HG03135 (cell line): Measurements from ENCODE around the gene CYP2A7.
"Not testable (repeated sequence)": the region's sequence is repeated elsewhere in the genome, so short reads cannot be mapped to it uniquely, and the experiment has no call there.

Source experiments
- ATAC-seq: cut with Tn5 transposase; IDR thresholded peaks from one replicate; pipeline ENCODE4 v1.9.1; 2021; ENCODE audit warnings: mild to moderate bottlenecking, moderate library complexity; ENCODE audit not compliant: unreplicated experiment

CYP2A7 gene

GRCh38 chr19:40882062-40882461 lies at the start of gene CYP2A7:
TSS of gene CYP2A7 (minus strand) at chr19:40882231. CDS start at chr19:40882210, 21 bp downstream.
- ATAC-seq, result not testable (repeated sequence)

DNA sequence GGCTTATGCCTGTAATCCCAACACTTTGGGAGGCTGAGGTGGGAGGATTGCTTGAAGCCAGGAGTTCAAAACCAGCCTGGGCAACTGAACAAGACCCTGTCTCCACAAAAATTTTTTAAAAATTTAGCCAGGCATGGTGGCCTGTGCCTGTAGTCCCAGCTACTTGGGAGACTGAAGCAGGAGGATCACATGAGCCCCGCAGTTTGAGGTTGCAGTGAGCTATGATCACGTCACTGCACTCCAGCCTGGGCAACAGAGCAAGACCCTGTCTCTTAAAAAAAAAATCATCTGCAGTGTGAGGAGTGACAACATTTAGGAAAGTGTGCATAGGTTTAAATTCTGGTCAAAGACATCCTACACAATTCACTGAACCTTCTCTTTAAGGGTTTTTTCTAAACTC lies 48.8 kb upstream of the CYP2A7 start:
- ATAC-seq, result not testable (repeated sequence)

DNA sequence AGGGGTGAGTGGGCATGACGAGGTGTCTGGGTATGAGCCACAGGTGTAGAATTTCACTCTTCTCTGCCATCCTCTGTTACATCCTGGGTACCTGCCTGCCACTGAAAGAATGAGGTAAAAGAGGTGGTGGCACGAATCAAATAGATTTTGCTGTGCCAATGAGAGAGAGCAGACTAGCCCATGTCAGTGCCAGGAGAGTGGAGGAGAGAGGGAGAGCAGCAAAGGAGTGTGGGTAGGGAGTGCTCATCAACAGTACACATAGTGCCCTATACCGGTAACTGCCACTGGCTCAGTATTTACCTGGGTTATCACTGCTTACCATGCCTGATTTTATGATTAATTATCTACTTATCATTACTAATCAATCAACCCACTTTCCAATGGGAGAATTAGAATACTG lies 47.9 kb upstream of the CYP2A7 start:
- not testable (repeated sequence) for ATAC-seq

DNA sequence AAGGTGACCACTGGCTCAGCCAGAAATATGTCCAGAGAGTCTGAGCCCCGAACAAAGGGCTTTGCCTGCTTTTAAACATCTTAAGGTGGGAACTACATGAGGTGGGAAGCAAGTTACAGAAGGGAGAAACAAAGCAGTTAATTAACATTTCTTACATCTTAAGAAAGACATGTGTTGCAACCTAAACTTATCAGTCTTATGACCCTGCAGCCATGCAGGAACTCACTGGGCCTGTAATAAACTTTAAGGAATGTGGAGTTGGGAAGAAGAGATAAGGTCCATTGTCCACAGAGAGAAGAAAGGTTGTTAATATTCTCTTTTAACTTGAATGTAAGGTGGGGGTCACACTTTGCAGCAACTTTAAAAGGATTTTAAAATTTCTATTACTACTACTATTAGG lies 46.8 kb upstream of the CYP2A7 start:
- ATAC-seq, result no peak

GRCh38 chr19:40927567-40927966 lies 45.5 kb upstream of the CYP2A7 start:
- ATAC-seq, result no peak

GRCh38 chr19:40926276-40926675 lies 44.2 kb upstream of the CYP2A7 start:
- ATAC-seq, result not testable (repeated sequence)

DNA sequence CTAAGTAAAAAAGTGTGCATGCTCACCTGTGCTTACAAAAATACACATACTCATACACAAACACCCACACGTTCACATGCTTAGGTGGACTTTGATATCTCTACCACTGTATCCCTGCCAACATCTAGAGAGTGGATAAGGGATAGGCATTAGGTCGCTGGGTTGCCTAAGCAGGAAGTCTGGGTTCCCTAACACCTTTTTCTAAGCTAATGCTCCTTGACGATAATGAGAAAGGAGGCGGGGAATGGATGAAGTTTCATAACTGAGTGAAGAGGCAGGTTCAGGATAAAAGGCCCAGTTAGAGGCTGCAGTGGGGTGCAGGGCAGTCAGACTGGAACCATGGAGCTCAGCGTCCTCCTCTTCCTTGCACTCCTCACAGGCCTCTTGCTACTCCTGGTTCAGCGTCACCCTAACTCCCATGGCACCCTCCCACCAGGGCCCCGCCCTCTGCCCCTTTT lies 41.9 kb upstream of the CYP2A7 start:
- no peak for ATAC-seq

DNA sequence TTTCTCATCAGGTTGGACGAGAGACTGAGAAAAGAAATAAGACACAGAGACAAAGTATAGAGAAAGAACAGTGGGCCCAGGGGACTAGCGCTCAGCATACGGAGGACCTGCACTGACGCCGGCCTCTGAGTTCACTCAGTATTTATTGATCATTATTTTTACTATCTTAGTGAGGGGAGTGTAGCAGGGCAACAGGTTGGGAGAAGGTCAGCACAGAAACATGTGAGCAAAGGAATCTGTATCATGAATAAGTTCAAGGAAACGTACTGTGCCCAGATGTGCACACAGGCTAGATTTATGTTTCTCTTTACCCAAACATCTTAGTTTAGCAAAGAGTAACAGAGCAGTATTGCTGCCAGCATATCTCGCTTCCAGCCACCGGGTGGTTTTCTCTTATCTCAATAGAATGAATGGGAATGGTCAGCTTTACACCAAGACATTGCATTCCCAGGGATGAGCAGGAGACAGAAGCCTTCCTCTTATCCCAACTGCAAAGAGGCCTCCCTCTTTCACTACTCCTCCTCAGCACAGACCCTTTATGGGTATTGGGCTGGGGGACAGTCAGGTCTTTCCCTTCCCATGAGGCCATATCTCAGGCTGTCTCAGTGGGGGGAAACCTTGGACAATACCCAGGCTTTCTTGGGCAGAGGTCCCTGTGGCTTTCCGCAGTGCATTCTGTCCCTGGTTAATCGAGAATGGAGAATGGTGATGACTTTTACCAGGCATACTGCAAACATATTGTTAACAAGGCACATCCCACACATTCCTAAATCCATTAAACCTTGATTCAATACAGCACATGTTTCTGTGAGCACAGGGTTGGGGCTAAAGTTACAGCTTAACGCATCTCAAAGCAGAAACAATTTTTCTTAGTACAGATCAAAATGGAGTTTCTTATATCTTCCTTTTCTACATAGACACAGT lies 40.5 kb upstream of the CYP2A7 start:
- ATAC-seq, result not testable (repeated sequence)

GRCh38 chr19:40921005-40921897 lies 39.2 kb upstream of the CYP2A7 start:
- ATAC-seq, result no peak

- no peak for ATAC-seq
These were observed 38.4 kb upstream of the CYP2A7 start for GRCh38 chr19:40920300-40921004.

- ATAC-seq, result not testable (repeated sequence)
These were observed 37.7 kb upstream of the CYP2A7 start for GRCh38 chr19:40919530-40920299.

GRCh38 chr19:40918303-40918702 lies 36.3 kb upstream of the CYP2A7 start:
- not testable (repeated sequence) for ATAC-seq

DNA sequence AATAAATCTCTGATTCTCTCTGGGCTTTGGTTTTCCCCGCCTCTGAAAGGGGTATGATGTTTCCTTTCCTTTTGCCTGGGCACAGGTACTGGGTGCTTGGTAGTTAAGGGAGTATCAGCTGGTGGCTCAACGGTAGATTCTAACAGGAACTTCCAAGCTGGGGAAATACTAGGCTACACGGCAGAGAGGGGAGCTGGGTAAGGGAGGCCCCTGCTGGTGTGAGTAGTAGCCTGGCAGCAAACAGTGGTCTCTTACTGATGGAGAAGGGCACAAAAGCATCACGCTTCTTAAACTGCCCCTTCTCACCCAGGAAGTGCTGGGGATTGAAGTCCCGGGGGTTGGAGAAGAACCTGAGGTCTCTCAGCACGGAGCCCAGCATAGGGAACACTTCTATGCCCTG lies 26.9 kb upstream of the CYP2A7 start:
- no peak for ATAC-seq

DNA sequence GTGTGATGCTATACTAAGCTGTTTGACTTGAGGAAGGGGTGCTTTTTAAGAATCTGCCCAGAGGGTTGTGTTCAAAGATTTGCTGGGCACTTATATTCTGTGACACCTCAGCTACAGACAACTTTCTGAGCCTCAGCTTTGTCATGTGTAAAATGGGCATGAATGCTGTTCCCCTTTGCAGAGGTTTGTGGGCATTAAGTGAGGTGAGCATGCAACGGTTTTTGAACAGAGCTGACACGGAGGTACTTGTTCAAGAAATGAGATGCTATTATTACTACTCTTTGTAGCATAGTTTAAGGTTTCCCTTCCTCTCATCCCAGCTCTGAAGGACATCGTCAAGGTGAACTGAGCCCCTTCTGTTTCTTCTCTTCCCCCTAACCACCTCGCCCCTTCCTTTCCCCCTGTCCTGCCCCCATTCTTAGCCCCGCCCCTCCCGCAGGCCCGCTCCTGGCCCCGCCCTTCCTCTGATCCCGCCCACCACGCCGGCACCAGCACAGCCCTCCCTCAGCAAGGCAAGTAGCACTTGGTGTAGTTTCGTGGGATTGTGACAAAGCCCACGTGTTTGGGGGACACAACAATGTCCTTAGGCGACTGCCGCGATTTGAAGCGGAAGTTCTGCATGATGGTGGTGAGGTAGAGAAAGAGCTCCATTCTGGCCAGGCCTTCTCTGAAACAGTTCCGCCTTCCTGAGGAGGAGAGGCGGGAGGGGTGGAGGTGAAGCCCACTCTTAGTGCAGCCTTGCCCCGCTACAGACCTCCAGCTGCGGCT lies 26.1 kb upstream of the CYP2A7 start:
- no peak for ATAC-seq

GRCh38 chr19:40906512-40906911 lies 24.5 kb upstream of the CYP2A7 start:
- ATAC-seq, result no peak

- not testable (repeated sequence) for ATAC-seq
These were observed 22.7 kb upstream of the CYP2A7 start for GRCh38 chr19:40904673-40905156.

DNA sequence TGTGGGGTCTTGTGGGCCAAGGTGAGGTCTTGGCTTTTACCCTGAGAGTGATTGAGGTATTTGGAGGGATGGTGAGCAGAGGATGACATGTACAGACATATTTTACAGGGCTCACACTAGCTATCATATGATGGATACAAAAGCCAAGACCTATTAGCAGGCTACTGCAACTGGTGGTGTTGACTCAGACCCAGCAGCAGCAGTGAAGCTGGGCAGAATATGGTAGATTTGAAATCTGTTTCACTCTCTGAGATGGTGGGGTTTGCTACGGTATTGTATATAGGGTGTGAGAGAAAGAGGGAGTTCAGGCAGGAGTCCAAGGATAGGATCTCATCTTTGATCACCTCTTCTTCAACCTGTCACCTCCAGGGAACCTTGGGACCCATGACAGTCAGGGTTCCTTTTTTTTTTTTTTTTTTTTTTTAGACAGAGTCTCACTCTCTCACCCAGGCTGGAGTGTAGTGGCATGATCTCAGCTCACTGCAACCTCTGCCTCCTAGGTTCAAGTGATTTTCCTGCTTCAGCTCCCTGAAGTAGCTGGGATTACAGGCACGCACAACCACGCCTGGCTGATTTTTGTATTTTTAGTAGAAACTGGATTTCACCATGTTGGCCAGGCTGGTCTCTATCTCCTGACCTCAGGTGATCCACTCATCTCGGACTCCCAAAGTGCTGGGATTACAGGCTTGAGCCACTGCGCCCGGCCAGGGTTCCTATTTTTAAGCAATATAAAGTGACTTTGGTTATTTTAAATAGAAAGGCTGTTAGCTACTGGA lies 20.1 kb upstream of the CYP2A7 start:
- ATAC-seq, result not testable (repeated sequence)

DNA sequence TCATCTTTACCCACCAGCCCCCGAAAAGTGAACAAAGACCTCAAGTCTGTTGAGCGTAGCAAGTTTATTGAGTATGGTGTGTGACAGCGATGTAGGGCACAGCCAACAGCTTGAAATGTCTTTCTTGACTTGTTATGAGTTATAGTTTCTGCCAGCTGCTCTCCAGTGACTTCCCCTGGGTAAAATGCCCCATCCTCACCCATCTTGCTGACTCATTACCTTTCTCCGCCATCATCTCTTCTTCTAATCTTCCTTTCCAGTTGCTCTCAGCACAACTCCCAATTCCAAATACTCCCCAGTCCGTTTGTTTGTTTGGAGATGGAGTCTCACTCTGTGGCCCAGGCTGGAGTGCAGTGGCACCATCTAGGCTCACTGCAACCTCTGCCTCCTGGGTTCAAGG lies 18.5 kb upstream of the CYP2A7 start:
- not testable (repeated sequence) for ATAC-seq
